Gastrocnemius medialis (tissue), 4 donors: ENCODE results near the gene SHPK. TPM values are rescaled to one million over a fixed set of nuclear protein-coding genes. Genes with fewer than 3 reads are reported as not detected.

ENCODE experiments used
- ATAC-seq, 2 donors: fragments of 150-250 bp; one replicate each; pipeline ENCODE4 v1.9.1; 2016
- DNase-seq, 2 donors: peaks; one replicate each; pipeline ENCODE4 v3.0.0-alpha.2; 2019
- H3K27ac ChIP-seq, 4 donors: fragments of 200-600 bp; sonication (generic); 1 replicate in 1 of 4; 2 replicates in 3 of 4; pipeline ENCODE4 v1.5.1; 2016 to 2018; ENCODE audit warnings: mild to moderate bottlenecking in 2 of 4, moderate library complexity in 1 of 4
- H3K27me3 ChIP-seq, 3 donors: fragments of 200-600 bp; sonication (generic) in 2 of 3; 1 replicate in 1 of 3; 2 replicates in 2 of 3; pipeline versions ENCODE4 v1.5.1 to v1.6.0; 2016 to 2019; ENCODE audit warnings: mild to moderate bottlenecking in 1 of 3, moderate library complexity in 1 of 3
- H3K36me3 ChIP-seq, 2 donors: fragments of 200-600 bp; sonication (generic) in 1 of 2; one replicate each; pipeline ENCODE4 v1.5.1; 2017 to 2018
- H3K4me1 ChIP-seq, 2 donors: fragments of 200-600 bp; sonication (generic) in 1 of 2; one replicate each; pipeline ENCODE4 v1.5.1; 2016 to 2017; ENCODE audit warnings: mild to moderate bottlenecking in 2 of 2
- H3K4me3 ChIP-seq, 4 donors: fragments of 200-600 bp; sonication (generic) in 3 of 4; 1 replicate in 1 of 4; 2 replicates in 3 of 4; pipeline ENCODE4 v1.5.1; 2016 to 2019; ENCODE audit warnings: mild to moderate bottlenecking in 2 of 4
- H3K9me3 ChIP-seq, 3 donors: fragments of 200-600 bp; sonication (generic) in 2 of 3; 1 replicate in 1 of 3; 2 replicates in 2 of 3; pipeline ENCODE4 v1.5.1; 2016 to 2019
- POLR2A ChIP-seq, 2 donors: fragments of 450-650 bp; IDR thresholded peaks; one replicate each; pipeline ENCODE4 v1.6.1; 2017; ENCODE audit warnings: antibody characterized with exemption in 2 of 2, mild to moderate bottlenecking in 2 of 2, moderate library complexity in 2 of 2
- in situ Hi-C, 4 donors: fragments of 200-750 bp; cut with MboI; loops; one replicate each; pipeline versions ENCODE4 v1.15.0 to v1.8.0; 2017; ENCODE audit warnings: low sequenced_read_pairs in 4 of 4
- intact Hi-C: fragments of 100-400 bp; cut with DNase I; formaldehyde crosslinking; loops from one replicate; pipeline ENCODE4 v1.15.1; 2023; ENCODE audit warnings: low total_unique reads
- total RNA-seq, 4 donors: library from RNA; depleted of rRNA; stranded (reverse); fragments of >200 nt; gene quantifications; one replicate each; pipeline versions ENCODE4 v1.1.0 to v1.2.3, GENCODE V29; 2016
- TF ChIP-seq, protein P1 (sequence below), 5 experiments: fragments of 450-650 bp in 3 of 5; fragments of 200-600 bp in 2 of 5; sonication (generic) in 2 of 5; IDR thresholded peaks in 4 of 5; conservative IDR thresholded peaks in 1 of 5; 1 replicate in 4 of 5; 2 replicates in 1 of 5; pipeline ENCODE4 v1.5.1; 2016 to 2019; ENCODE audit warnings: antibody characterized with exemption in 5 of 5, mild to moderate bottlenecking in 3 of 5, moderate library complexity in 3 of 5

The SHPK gene
- total RNA-seq, 4 donors from 2014 or later, result 4.1 to 4.7 (median 4.4) TPM

GRCh38 chr17:3590768-3591167 is 45.3 kb downstream of the SHPK start:
- Histone ChIP-seq H3K36me3 (peaks cover 0 to 52% of the 10 kb centered on the region in 2 donors), H3K4me3 (no peak overlapping the region), H3K27ac (no peak overlapping the region), H3K9me3 (no peaks in the 10 kb centered on the region), H3K27me3 (no peaks in the 10 kb centered on the region), H3K4me1 (peaks cover 0 to 3% of the 10 kb centered on the region in 2 donors)
- ATAC-seq (no peak), DNase-seq (no peak)
- TF ChIP-seq POLR2A (IDR thresholded peaks at IDR 0.05), result no peak
- TF ChIP-seq, protein P1, sequence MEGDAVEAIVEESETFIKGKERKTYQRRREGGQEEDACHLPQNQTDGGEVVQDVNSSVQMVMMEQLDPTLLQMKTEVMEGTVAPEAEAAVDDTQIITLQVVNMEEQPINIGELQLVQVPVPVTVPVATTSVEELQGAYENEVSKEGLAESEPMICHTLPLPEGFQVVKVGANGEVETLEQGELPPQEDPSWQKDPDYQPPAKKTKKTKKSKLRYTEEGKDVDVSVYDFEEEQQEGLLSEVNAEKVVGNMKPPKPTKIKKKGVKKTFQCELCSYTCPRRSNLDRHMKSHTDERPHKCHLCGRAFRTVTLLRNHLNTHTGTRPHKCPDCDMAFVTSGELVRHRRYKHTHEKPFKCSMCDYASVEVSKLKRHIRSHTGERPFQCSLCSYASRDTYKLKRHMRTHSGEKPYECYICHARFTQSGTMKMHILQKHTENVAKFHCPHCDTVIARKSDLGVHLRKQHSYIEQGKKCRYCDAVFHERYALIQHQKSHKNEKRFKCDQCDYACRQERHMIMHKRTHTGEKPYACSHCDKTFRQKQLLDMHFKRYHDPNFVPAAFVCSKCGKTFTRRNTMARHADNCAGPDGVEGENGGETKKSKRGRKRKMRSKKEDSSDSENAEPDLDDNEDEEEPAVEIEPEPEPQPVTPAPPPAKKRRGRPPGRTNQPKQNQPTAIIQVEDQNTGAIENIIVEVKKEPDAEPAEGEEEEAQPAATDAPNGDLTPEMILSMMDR (IDR thresholded peaks at IDR 0.05 in 4 of 5, conservative IDR thresholded peaks at IDR 0.05 in 1 of 5), result no peak
- intact Hi-C loops (no loop called here), in situ Hi-C loops (no loop called here)

DNA sequence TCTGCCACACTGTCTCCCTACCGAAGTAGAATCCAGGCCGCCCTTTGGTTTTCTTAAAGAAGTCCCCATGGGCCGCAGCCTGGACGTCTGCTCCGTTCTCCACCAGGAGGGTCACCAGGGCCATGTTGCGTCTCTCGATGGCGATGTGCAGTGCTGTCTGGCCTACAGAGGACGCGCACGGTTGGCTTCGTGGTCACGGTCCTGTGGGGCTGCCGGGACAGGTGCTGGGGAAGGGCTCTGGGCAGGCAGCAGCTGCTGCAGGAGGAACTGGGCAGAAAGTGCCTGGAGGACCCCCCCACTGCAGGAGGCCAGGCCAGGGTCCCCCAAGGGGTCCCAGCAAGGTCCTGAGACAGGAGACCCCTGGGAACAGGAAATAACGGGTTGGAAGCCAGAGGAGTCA is 45.8 kb downstream of the SHPK start:
- no peak overlapping the region for H3K27ac ChIP-seq
- intact Hi-C loops, result no loop called here
- H3K4me3 ChIP-seq, result no peak overlapping the region
- TF ChIP-seq, protein P1 (IDR thresholded peaks at IDR 0.05 in 4 of 5, conservative IDR thresholded peaks at IDR 0.05 in 1 of 5), result no peak
- no peak for TF ChIP-seq POLR2A (IDR thresholded peaks at IDR 0.05)
- H3K36me3 ChIP-seq, result peaks cover 0 to 53% of the 10 kb centered on the region in 2 donors
- no peak for ATAC-seq
- no peaks in the 10 kb centered on the region for H3K9me3 ChIP-seq
- peaks cover 0 to under 1% of the 10 kb centered on the region in 2 donors for H3K4me1 ChIP-seq
- H3K27me3 ChIP-seq, result no peaks in the 10 kb centered on the region
- in situ Hi-C loops, result no loop called here
- DNase-seq, result no peak

DNA sequence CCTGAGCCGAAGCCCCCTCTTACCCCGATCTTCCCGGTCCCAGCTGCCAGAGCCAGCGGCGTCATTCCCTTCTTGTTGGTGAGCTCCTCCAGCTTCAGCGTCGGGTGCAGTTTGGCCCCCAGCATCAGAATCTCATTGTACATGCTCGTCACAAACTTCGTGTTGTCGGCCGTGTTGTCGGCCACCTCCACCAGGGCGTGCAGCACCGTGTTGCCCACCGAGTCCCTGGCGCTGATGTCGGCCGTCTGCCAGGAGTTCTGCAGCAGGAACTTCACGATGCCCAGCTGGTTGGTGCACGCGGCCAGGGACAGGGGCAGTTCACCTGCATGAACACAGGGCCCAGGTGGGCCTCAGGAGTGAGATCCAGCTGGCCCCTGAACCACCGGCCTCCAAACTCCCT is 46.3 kb downstream of the SHPK start:
- Histone ChIP-seq H3K27ac (no peak overlapping the region), H3K36me3 (peaks cover 0 to 53% of the 10 kb centered on the region in 2 donors), H3K4me1 (no peaks in the 10 kb centered on the region), H3K27me3 (no peaks in the 10 kb centered on the region), H3K4me3 (no peak overlapping the region), H3K9me3 (no peaks in the 10 kb centered on the region)
- TF ChIP-seq, protein P1 (IDR thresholded peaks at IDR 0.05 in 4 of 5, conservative IDR thresholded peaks at IDR 0.05 in 1 of 5), result no peak
- no peak for TF ChIP-seq POLR2A (IDR thresholded peaks at IDR 0.05)
- in situ Hi-C loops, result no loop called here
- intact Hi-C loops, result no loop called here
- DNase-seq (no peak), ATAC-seq (no peak)

DNA sequence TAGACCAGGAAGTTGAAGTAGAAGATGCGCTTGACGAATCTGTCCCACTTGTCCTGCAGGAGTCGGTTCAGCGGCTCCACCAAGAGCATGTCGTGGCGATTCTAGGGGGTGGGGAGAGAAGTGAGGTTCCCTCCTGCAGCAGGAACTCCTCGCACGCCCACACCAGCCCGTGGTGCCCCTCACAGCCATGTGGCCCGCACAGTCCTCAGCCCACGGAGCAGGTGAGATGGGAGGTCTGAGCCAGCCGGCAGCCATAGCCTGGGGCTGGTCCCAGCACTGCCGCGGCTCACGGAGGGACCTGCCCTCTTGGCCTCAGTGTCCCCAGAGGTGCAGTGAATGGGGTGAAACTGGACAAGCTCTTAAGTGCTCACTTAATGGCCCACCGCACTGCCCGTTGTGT is 50.2 kb downstream of the SHPK start:
- DNase-seq, result no peak
- TF ChIP-seq POLR2A (IDR thresholded peaks at IDR 0.05), result no peak
- TF ChIP-seq, protein P1 (IDR thresholded peaks at IDR 0.05 in 4 of 5, conservative IDR thresholded peaks at IDR 0.05 in 1 of 5), result no peak
- Histone ChIP-seq H3K4me1 (no peaks in the 10 kb centered on the region), H3K27me3 (no peaks in the 10 kb centered on the region), H3K36me3 (peaks cover 0 to 53% of the 10 kb centered on the region in 2 donors), H3K27ac (no peak overlapping the region), H3K4me3 (no peak overlapping the region), H3K9me3 (no peaks in the 10 kb centered on the region)
- in situ Hi-C loops (no loop called here), intact Hi-C loops (no loop called here)
- no peak for ATAC-seq

- Histone ChIP-seq H3K36me3 (peaks cover 0 to 55% of the 10 kb centered on the region in 2 donors), H3K4me1 (no peaks in the 10 kb centered on the region), H3K4me3 (no peak overlapping the region), H3K27ac (no peak overlapping the region), H3K27me3 (no peaks in the 10 kb centered on the region), H3K9me3 (no peaks in the 10 kb centered on the region)
- in situ Hi-C loops, result no loop called here
- TF ChIP-seq POLR2A (IDR thresholded peaks at IDR 0.05), result no peak
- TF ChIP-seq, protein P1 (IDR thresholded peaks at IDR 0.05 in 4 of 5, conservative IDR thresholded peaks at IDR 0.05 in 1 of 5), result no peak
- DNase-seq (no peak), ATAC-seq (no peak)
- intact Hi-C loops, result no loop called here
Observed at GRCh38 chr17:3583456-3583855, 52.6 kb downstream of the SHPK start.
